GM19463 (cell line): ENCODE measurements around the gene FBXO48.
"Not testable (repeated sequence)": the region's sequence is repeated elsewhere in the genome, so short reads cannot be mapped to it uniquely, and the experiment has no call there.

ENCODE experiments used
- ATAC-seq: cut with Tn5 transposase; IDR thresholded peaks from one replicate; pipeline ENCODE4 v1.9.1; 2021; ENCODE audit warnings: mild to moderate bottlenecking, moderate library complexity; ENCODE audit not compliant: unreplicated experiment

Gene FBXO48

GRCh38 chr2:68467077-68467960 is at the start of gene FBXO48, which contains the start of gene APLF:
TSS of gene FBXO48 (minus strand) at chr2:68467294. CDS start at chr2:68465145, 2,149 bp downstream.
TSS of gene APLF (plus strand) at chr2:68467585. CDS start at chr2:68467732, 147 bp downstream.
- ATAC-seq, result peak; percentile 92

- ATAC-seq, result no peak
Observed at GRCh38 chr2:68516051-68516955, 49.2 kb upstream of the FBXO48 start.

GRCh38 chr2:68514316-68514929 is 47.3 kb upstream of the FBXO48 start:
- no peak for ATAC-seq

- no peak for ATAC-seq
Observed at GRCh38 chr2:68512966-68513365, 45.9 kb upstream of the FBXO48 start.

GRCh38 chr2:68512326-68512725 is 45.2 kb upstream of the FBXO48 start:
- ATAC-seq, result no peak

- ATAC-seq, result no peak
Observed at GRCh38 chr2:68506170-68506569, 39.1 kb upstream of the FBXO48 start.

GRCh38 chr2:68505603-68506159 is 38.6 kb upstream of the FBXO48 start:
- ATAC-seq, result no peak

- ATAC-seq, result no peak
Observed at GRCh38 chr2:68501768-68502167, 34.7 kb upstream of the FBXO48 start.

- no peak for ATAC-seq
Observed at GRCh38 chr2:68500649-68501048, 33.6 kb upstream of the FBXO48 start.

GRCh38 chr2:68499133-68499532 is 32.0 kb upstream of the FBXO48 start:
- no peak for ATAC-seq

- ATAC-seq, result no peak
Observed at GRCh38 chr2:68491582-68491981, 24.5 kb upstream of the FBXO48 start.

GRCh38 chr2:68489282-68489681 is 22.2 kb upstream of the FBXO48 start:
- no peak for ATAC-seq

- not testable (repeated sequence) for ATAC-seq
Observed at GRCh38 chr2:68488605-68489004, 21.5 kb upstream of the FBXO48 start.

GRCh38 chr2:68487773-68488355 is 20.8 kb upstream of the FBXO48 start:
- no peak for ATAC-seq

GRCh38 chr2:68483011-68483410 is 15.9 kb upstream of the FBXO48 start:
- no peak for ATAC-seq

GRCh38 chr2:68482296-68482820 is 15.3 kb upstream of the FBXO48 start:
- no peak for ATAC-seq

- ATAC-seq, result no peak
Observed at GRCh38 chr2:68478688-68479087, 11.6 kb upstream of the FBXO48 start.

GRCh38 chr2:68476454-68476853 is 9.4 kb upstream of the FBXO48 start:
- no peak for ATAC-seq

- no peak for ATAC-seq
Observed at GRCh38 chr2:68475576-68475975, 8.5 kb upstream of the FBXO48 start.

GRCh38 chr2:68475110-68475509 is 8.0 kb upstream of the FBXO48 start:
- ATAC-seq, result no peak
